ENCODE results near the gene IFNGR2.
A peak's percentile ranks its signal among the peaks of the same experiment; 100 is the strongest.
"Not testable (repeated sequence)": the region's sequence is repeated elsewhere in the genome, so short reads cannot be mapped to it uniquely, and the experiment has no call there.

Gene IFNGR2

GRCh38 chr21:33437140-33437539 lies 33.9 kb downstream of the IFNGR2 start:
- DNase-seq (ENCODE audit: low read depth in 2 of 2) = no peak

GRCh38 chr21:33441489-33442477 lies 38.6 kb downstream of the IFNGR2 start:
- DNase-seq (ENCODE audit: low read depth in 2 of 2) = no peak

- DNase-seq (ENCODE audit: low read depth in 2 of 2) = no peak
Measured at GRCh38 chr21:33443194-33443593, 40.0 kb downstream of the IFNGR2 start.

- no peak for DNase-seq (ENCODE audit: low read depth in 2 of 2)
Measured at GRCh38 chr21:33444499-33444898, 41.3 kb downstream of the IFNGR2 start.

GRCh38 chr21:33446620-33447019 lies 43.4 kb downstream of the IFNGR2 start:
- not testable (repeated sequence) for DNase-seq (ENCODE audit: low read depth in 2 of 2)

GRCh38 chr21:33449616-33450015 lies 46.4 kb downstream of the IFNGR2 start:
- no peak for DNase-seq (ENCODE audit: low read depth in 2 of 2)

GRCh38 chr21:33451634-33452071 lies 48.4 kb downstream of the IFNGR2 start:
- DNase-seq (ENCODE audit: low read depth in 2 of 2) = no peak

- no peak for DNase-seq (ENCODE audit: low read depth in 2 of 2)
Measured at GRCh38 chr21:33452362-33452761, 49.1 kb downstream of the IFNGR2 start.

- DNase-seq (ENCODE audit: low read depth in 2 of 2) = no peak
Measured at GRCh38 chr21:33455686-33456446, 52.7 kb downstream of the IFNGR2 start.

- DNase-seq (ENCODE audit: low read depth in 2 of 2) = no peak
Measured at GRCh38 chr21:33458861-33459260, 55.6 kb downstream of the IFNGR2 start.

GRCh38 chr21:33461538-33462250 lies 58.5 kb downstream of the IFNGR2 start:
- no peak for DNase-seq (ENCODE audit: low read depth in 2 of 2)

GRCh38 chr21:33469183-33469582 lies 66.0 kb downstream of the IFNGR2 start:
- not testable (repeated sequence) for DNase-seq (ENCODE audit: low read depth in 2 of 2)

GRCh38 chr21:33470701-33471100 lies 67.5 kb downstream of the IFNGR2 start:
- DNase-seq (ENCODE audit: low read depth in 2 of 2) = no peak

- no peak for DNase-seq (ENCODE audit: low read depth in 2 of 2)
Measured at GRCh38 chr21:33473344-33473743, 70.1 kb downstream of the IFNGR2 start.

GRCh38 chr21:33477066-33477465 lies 73.9 kb downstream of the IFNGR2 start:
- DNase-seq (ENCODE audit: low read depth in 2 of 2) = no peak

- no peak for DNase-seq (ENCODE audit: low read depth in 2 of 2)
Measured at GRCh38 chr21:33478182-33478581, 75.0 kb downstream of the IFNGR2 start.

GRCh38 chr21:33478935-33479678 lies 75.9 kb downstream of the IFNGR2 start:
- DNase-seq (ENCODE audit: low read depth in 2 of 2) = no peak

- peak; percentile 90 to 91 for DNase-seq (ENCODE audit: low read depth in 2 of 2)
Measured at GRCh38 chr21:33479679-33480480, 76.7 kb downstream of the IFNGR2 start, which contains the start of gene TMEM50B. TMEM50B (minus strand) TSS chr21:33479974; CDS start chr21:33468885, 11,089 bp downstream.

GRCh38 chr21:33480481-33481103 lies 77.4 kb downstream of the IFNGR2 start:
- DNase-seq (ENCODE audit: low read depth in 2 of 2) = no peak

Measured in fibroblast of skin of left quadriceps (primary cell).